MG63 (cell line): ENCODE results near the gene HIPK1. TPM values are rescaled to one million over a fixed set of nuclear protein-coding genes. Genes with fewer than 3 reads are reported as not detected.
"Not testable (repeated sequence)": the region's sequence is repeated elsewhere in the genome, so short reads cannot be mapped to it uniquely, and the experiment has no call there.

Source experiments
- DNase-seq: peaks from one replicate; pipeline ENCODE4 v3.0.0-alpha.2; 2020
- H3K27me3 ChIP-seq: fragments of 250-450 bp; sonication (Bioruptor Pico); 2 replicates; pipeline ENCODE4 v1.5.1; 2020; ENCODE audit warnings: mild to moderate bottlenecking, moderate library complexity
- H3K36me3 ChIP-seq: fragments of 250-450 bp; sonication (Bioruptor Pico); 2 replicates; pipeline ENCODE4 v1.5.1; 2020; ENCODE audit warnings: mild to moderate bottlenecking, moderate library complexity
- H3K4me3 ChIP-seq: fragments of 250-450 bp; sonication (Bioruptor Pico); 2 replicates; pipeline ENCODE4 v1.5.1; 2020; ENCODE audit warnings: mild to moderate bottlenecking, moderate library complexity
- H3K9me3 ChIP-seq: fragments of 250-450 bp; sonication (Bioruptor Pico); 2 replicates; pipeline ENCODE4 v1.5.1; 2020; ENCODE audit warnings: mild to moderate bottlenecking, moderate library complexity
- total RNA-seq: library from RNA; depleted of rRNA; stranded (reverse); fragments of >200 nt; shearing (Covaris generic); gene quantifications from 2 replicates; pipeline ENCODE4 v1.2.3, GENCODE V29; 2014; ENCODE audit warnings: low replicate concordance

HIPK1 gene
- total RNA-seq, 1 experiment from 2014 or later: 8.5 TPM

- Histone ChIP-seq H3K36me3 (no peaks in the 10 kb centered on the region), H3K9me3 (no peaks in the 10 kb centered on the region), H3K27me3 (no peaks in the 10 kb centered on the region), H3K4me3 (no peak overlapping the region)
- no peak for DNase-seq
Observed at GRCh38 chr1:113984710-113985109, 55.6 kb downstream of the HIPK1 start.

- no peaks in the 10 kb centered on the region for H3K36me3 ChIP-seq
Observed at GRCh38 chr1:113986802-113987201, 57.7 kb downstream of the HIPK1 start.

GRCh38 chr1:113987259-113987658 lies 58.1 kb downstream of the HIPK1 start:
- Histone ChIP-seq H3K36me3 (no peaks in the 10 kb centered on the region), H3K9me3 (no peaks in the 10 kb centered on the region), H3K27me3 (no peaks in the 10 kb centered on the region), H3K4me3 (no peak overlapping the region)
- no peak for DNase-seq

More at GRCh38 chr1:113986802-113987201, 57.7 kb downstream of the HIPK1 start:
- Histone ChIP-seq H3K9me3 (no peaks in the 10 kb centered on the region), H3K4me3 (no peak overlapping the region), H3K27me3 (no peaks in the 10 kb centered on the region)
- DNase-seq: no peak

GRCh38 chr1:113990530-113990929 lies 61.4 kb downstream of the HIPK1 start:
- H3K9me3 ChIP-seq: peaks cover 7% of the 10 kb centered on the region; the same call in 1 of the 2 replicates
- no peaks in the 10 kb centered on the region for H3K36me3 ChIP-seq
- H3K4me3 ChIP-seq: no peak overlapping the region
- no peaks in the 10 kb centered on the region for H3K27me3 ChIP-seq
- DNase-seq: no peak

- Histone ChIP-seq H3K4me3 (no peak overlapping the region), H3K9me3 (peaks cover 7% of the 10 kb centered on the region; the same call in 1 of the 2 replicates), H3K36me3 (no peaks in the 10 kb centered on the region), H3K27me3 (no peaks in the 10 kb centered on the region)
- DNase-seq: no peak
Observed at GRCh38 chr1:113990961-113991360, 61.8 kb downstream of the HIPK1 start.

- Histone ChIP-seq H3K27me3 (no peaks in the 10 kb centered on the region), H3K9me3 (peaks cover 11% of the 10 kb centered on the region; the same call in 1 of the 2 replicates), H3K4me3 (no peak overlapping the region), H3K36me3 (no peaks in the 10 kb centered on the region)
- DNase-seq: no peak
Observed at GRCh38 chr1:113991467-113991997, 62.4 kb downstream of the HIPK1 start.

- H3K36me3 ChIP-seq: no peaks in the 10 kb centered on the region
- no peaks in the 10 kb centered on the region for H3K27me3 ChIP-seq
- DNase-seq: no peak
- peaks cover 11% of the 10 kb centered on the region; the same call in 1 of the 2 replicates for H3K9me3 ChIP-seq
- no peak overlapping the region for H3K4me3 ChIP-seq
Observed at GRCh38 chr1:113993072-113993471, 63.9 kb downstream of the HIPK1 start.

- Histone ChIP-seq H3K27me3 (no peaks in the 10 kb centered on the region), H3K4me3 (no peak overlapping the region), H3K36me3 (no peaks in the 10 kb centered on the region), H3K9me3 (peaks cover 11% of the 10 kb centered on the region; the same call in 1 of the 2 replicates)
- no peak for DNase-seq
Observed at GRCh38 chr1:113993766-113994165, 64.6 kb downstream of the HIPK1 start.

DNA sequence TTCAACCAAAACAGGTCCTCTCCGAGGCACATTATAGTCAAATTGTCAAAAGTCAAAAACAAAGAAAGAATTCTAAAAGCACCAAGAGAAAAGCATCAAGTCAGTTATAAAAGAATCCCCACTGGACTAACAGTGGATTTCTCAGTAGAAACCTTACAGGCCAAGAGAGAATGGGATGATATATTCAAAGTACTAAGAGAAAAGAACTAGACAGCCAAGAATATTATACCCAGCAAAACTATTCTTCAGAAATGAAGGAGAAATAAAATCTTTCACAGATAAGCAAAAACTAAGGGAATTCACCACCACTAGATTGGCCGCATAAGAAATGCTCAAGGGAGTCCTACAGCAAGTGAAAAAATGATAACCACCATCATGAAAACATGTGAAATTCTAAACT lies 66.3 kb downstream of the HIPK1 start:
- Histone ChIP-seq H3K9me3 (peaks cover 11% of the 10 kb centered on the region; the same call in 1 of the 2 replicates), H3K4me3 (no peak overlapping the region), H3K36me3 (no peaks in the 10 kb centered on the region), H3K27me3 (no peaks in the 10 kb centered on the region; the same call in 1 of the 2 replicates)
- DNase-seq: no peak

DNA sequence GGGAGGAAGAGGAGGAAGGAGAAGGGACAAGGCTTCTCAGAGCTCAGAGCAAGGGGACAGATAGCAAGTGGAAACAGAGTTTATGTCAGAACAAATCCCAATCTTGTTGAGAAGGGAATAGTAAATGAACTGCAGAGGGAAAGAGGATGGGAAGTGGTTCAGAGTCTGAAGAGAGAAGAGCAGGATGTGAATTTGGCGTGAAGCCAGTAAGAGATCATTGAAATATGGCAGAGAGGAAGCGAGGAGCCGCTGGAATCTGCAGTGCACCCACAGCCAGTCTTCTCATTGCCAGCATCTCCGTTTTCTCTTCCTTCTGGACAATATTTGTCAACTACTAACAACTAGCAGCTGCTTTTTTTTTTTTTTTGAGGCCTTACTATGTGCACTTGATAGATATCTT lies 69.2 kb downstream of the HIPK1 start:
- Histone ChIP-seq H3K36me3 (no peaks in the 10 kb centered on the region), H3K9me3 (peaks cover 11% of the 10 kb centered on the region; the same call in 1 of the 2 replicates), H3K4me3 (no peak overlapping the region), H3K27me3 (no peaks in the 10 kb centered on the region; the same call in 1 of the 2 replicates)
- DNase-seq: peak; percentile 22

- H3K36me3 ChIP-seq: no peaks in the 10 kb centered on the region
- H3K4me3 ChIP-seq: no peak overlapping the region
- no peaks in the 10 kb centered on the region; the same call in 1 of the 2 replicates for H3K27me3 ChIP-seq
- H3K9me3 ChIP-seq: peaks cover 10% of the 10 kb centered on the region; the same call in 1 of the 2 replicates
- DNase-seq: no peak
Observed at GRCh38 chr1:113999233-113999632, 70.1 kb downstream of the HIPK1 start.

GRCh38 chr1:113999799-114000198 lies 70.7 kb downstream of the HIPK1 start:
- H3K36me3 ChIP-seq: no peaks in the 10 kb centered on the region
- no peak for DNase-seq
- H3K4me3 ChIP-seq: no peak overlapping the region
- no peaks in the 10 kb centered on the region; the same call in 1 of the 2 replicates for H3K27me3 ChIP-seq
- peaks cover 6% of the 10 kb centered on the region; the same call in 1 of the 2 replicates for H3K9me3 ChIP-seq

DNA sequence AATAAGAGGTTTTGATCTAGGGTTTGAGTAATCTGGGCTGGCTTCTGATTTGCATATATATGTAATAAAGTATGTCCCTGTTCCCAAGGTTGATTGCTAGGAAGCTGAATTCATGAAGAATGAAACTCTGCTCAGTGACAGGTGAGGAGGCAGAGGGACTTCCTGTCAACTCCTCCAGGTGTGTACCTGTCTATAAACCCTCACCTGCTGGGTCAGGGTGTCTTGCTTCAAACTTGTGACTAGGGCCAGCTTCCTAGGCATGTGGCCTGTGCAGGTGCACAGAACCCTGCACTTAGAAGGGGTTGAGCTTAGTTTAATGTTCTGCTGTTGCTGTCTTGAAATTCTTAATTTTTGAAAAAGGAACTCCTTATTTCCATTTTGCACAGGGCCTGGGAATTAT lies 71.3 kb downstream of the HIPK1 start:
- Histone ChIP-seq H3K9me3 (0 out of 2 replicates have a peak, but pooled peaks cover 4% of the 10 kb centered on the region), H3K4me3 (no peak overlapping the region), H3K36me3 (no peaks in the 10 kb centered on the region), H3K27me3 (no peaks in the 10 kb centered on the region; the same call in 1 of the 2 replicates)
- DNase-seq: no peak

DNA sequence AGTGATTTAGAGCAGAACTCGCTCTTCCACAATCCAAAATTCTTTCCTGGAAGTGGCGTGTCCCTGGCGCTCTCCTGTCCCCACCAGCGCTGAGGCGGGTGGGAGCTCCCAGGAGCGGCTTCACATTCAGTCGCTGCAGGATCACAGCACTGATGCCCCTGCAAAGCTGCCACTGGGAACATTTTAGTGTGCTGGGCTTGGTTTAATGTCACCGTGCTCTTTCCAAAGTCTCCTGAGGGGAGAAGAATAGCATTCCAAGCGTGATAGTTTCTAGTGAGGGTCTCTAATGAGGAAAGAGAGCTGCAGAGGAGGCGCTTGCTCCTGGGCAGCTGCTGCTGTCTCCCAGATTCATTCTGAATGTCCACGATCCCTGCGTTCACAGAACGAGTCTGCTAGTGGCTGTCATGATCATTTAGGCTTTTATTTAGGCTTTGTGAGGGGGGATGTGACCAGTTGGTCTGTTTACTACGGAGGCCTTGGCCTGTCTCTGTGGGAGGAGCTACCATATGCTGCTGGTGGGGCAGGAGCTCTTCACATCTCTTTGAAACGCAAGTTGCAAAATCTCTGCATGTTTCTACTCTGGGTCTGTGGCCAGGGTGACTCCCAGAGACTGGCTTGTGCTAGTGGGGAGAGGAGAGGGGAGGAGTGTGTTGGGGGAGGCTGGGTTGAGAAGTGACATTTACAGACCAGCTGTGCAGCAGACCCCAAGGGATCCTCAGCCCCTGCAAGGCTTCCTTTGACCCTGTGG lies 73.5 kb downstream of the HIPK1 start:
- Histone ChIP-seq H3K4me3 (no peak overlapping the region), H3K9me3 (no peaks in the 10 kb centered on the region), H3K36me3 (no peaks in the 10 kb centered on the region), H3K27me3 (no peaks in the 10 kb centered on the region; the same call in 1 of the 2 replicates)
- DNase-seq: no peak

DNA sequence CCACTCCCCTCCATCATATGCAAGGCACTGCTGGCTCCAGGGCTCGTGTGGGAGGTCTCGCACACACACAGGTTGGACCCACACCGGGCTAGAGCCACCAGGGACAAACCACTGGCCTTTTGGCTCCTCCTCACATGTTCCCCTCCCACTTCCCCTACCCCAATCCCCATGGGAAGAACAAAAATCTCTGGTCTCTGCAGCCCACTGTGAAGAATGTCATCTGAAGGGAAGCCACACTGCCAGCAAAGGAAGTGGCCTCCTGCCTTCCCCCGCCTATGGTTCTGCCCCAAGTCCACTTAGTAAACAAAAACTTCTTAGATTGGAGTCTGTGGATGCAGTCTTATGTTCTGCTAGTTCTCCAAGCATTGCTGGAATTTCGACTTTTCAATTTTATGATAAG lies 74.3 kb downstream of the HIPK1 start:
- DNase-seq: no peak
- H3K4me3 ChIP-seq: no peak overlapping the region
- no peaks in the 10 kb centered on the region; the same call in 1 of the 2 replicates for H3K27me3 ChIP-seq
- no peaks in the 10 kb centered on the region for H3K36me3 ChIP-seq
- no peaks in the 10 kb centered on the region for H3K9me3 ChIP-seq

- H3K4me3 ChIP-seq, DNase-seq, H3K36me3 ChIP-seq, H3K9me3 ChIP-seq, H3K27me3 ChIP-seq: not testable (repeated sequence)
Observed at GRCh38 chr1:114006825-114007224, 77.7 kb downstream of the HIPK1 start.

DNA sequence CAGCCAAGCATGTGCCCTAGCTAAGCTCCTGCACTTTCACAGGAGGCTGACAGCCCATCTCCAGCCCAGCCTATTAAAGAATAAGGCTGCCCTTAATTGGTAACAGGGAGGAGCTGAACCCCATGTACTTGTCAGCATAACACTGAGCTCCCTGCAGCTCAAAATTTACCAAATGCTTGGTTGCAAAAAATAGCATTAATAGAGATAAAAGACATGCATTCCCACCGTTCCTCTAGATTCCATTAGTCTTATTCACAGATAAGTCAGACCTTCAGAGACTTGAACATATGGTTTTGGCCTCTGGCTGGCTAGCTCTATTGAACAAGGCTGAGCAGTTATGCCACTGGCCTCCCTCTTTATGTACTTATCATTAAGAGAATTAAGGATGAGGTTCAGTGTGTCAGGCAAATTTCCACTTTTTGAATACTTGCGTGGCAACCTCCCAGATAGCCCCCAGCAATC lies 79.4 kb downstream of the HIPK1 start:
- Histone ChIP-seq H3K36me3 (no peaks in the 10 kb centered on the region), H3K27me3 (no peaks in the 10 kb centered on the region), H3K4me3 (no peak overlapping the region), H3K9me3 (no peaks in the 10 kb centered on the region)
- no peak for DNase-seq

DNA sequence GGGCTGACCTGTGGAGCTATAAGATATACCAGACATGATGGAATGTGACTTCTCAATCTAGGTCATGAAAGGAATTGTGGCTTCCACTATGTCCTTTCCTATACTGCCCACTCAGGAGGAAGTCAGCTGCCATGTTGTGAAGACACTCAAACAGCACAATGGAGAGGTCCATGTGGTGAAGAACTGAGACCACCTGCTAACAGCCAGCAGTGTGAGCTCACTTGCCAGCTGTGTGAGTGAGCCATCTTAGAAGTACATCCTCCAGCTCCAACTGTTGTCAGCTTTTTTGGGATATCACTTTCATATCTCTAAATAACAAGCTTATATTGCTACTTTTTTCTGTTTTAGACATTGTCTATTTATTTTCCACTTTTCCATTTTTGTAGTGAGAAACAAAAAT lies 79.9 kb downstream of the HIPK1 start:
- H3K4me3 ChIP-seq: no peak overlapping the region

More for the DNA sequence above, 79.9 kb downstream of the HIPK1 start:
- no peak for DNase-seq
- no peaks in the 10 kb centered on the region for H3K27me3 ChIP-seq
- no peaks in the 10 kb centered on the region for H3K9me3 ChIP-seq
- no peaks in the 10 kb centered on the region for H3K36me3 ChIP-seq
